ENCODE results near the gene DHX58. TPM values are rescaled to one million over a fixed set of nuclear protein-coding genes. Genes with fewer than 3 reads are reported as not detected.

Gene DHX58
- total and polyA plus RNA-seq, 2 donors (not counting 3 experiments of a cell fraction or from before 2014, with no cell fraction given) = 3.1 to 9.0 TPM

- no peak overlapping the region for H2AFZ ChIP-seq (ENCODE audit: low read depth, low read length)
- no peaks in the 10 kb centered on the region for H3K36me3 ChIP-seq (ENCODE audit: control insufficient read depth in 2 of 2, extremely low read depth in 1 of 2, insufficient read depth in 2 of 2, low read length in 2 of 2)
- H3K4me1 ChIP-seq (ENCODE audit: control insufficient read depth, extremely low read depth, insufficient read depth, low read length) = no peaks in the 10 kb centered on the region
- no peaks in the 10 kb centered on the region for H3K9me3 ChIP-seq (replicated peaks; ENCODE audit: control insufficient read depth, insufficient read depth, low read length)
- H3K9me1 ChIP-seq (replicated peaks; ENCODE audit: control insufficient read depth, extremely low read depth, insufficient read depth, low read length) = no peaks in the 10 kb centered on the region
- H3K27ac ChIP-seq (ENCODE audit: insufficient read depth, low read depth, low read length) = no peak overlapping the region
- TF ChIP-seq POLR2A (IDR thresholded peaks at IDR 0.05; ENCODE audit: low read depth, low read length) (no peak), JUN (IDR thresholded peaks at IDR 0.05; ENCODE audit: borderline replicate concordance, insufficient read depth, insufficient read length, low read depth) (no peak), MYC (IDR thresholded peaks at IDR 0.05; ENCODE audit: low read depth, low read length) (no peak), GATA2 (IDR thresholded peaks at IDR 0.05; ENCODE audit: insufficient read depth, insufficient read length, low read depth, low read length) (no peak), CTCF (IDR thresholded peaks at IDR 0.05; ENCODE audit: extremely low read depth in 1 of 2, insufficient read depth in 1 of 2, low read depth in 1 of 2, low read length in 2 of 2) (no peak)
- DNase-seq (ENCODE audit: low read depth, low spot score) (no peak), FAIRE-seq (no peak)
- no peak overlapping the region for H3K4me2 ChIP-seq (ENCODE audit: insufficient read depth, low read length)
- H3K9ac ChIP-seq (replicated peaks; ENCODE audit: extremely low read depth, insufficient read depth, low read length) = no peak overlapping the region
- no peaks in the 10 kb centered on the region for H4K20me1 ChIP-seq (replicated peaks; ENCODE audit: control insufficient read depth, extremely low read depth, insufficient read depth, low read length)
- H3K79me2 ChIP-seq (ENCODE audit: control insufficient read depth, insufficient read depth, low read length) = no peaks in the 10 kb centered on the region
- intact Hi-C loops (cut with micrococcal nuclease) (no loop called here), dilution Hi-C loops (cut with MboI; ENCODE audit: extremely low pct_ligation_motif_present, low sequenced_read_pairs) (no loop called here)
- no peak overlapping the region for H3K4me3 ChIP-seq (replicated peaks in 1 of 3; ENCODE audit: insufficient read depth in 1 of 3, low read depth in 1 of 3, low read length in 3 of 3)
- no TSS peak for BruUV-seq (replicated peaks)
- POLR2A ChIA-PET = no interaction called here
- peaks cover 22% of the 10 kb centered on the region in 2 experiments for H3K27me3 ChIP-seq (ENCODE audit: control insufficient read depth in 2 of 2, insufficient read depth in 2 of 2, low read length in 2 of 2)
- CTCF ChIA-PET = interaction anchor here (1.1 to 1.2 kb wide), 2 partner anchors 9 to 10 kb away, joined by 3 to 4 read pairs; no protein-coding TSS in a partner anchor
Observed at GRCh38 chr17:42058063-42058462, 54.5 kb downstream of the DHX58 start.

- no peak overlapping the region for H2AFZ ChIP-seq (ENCODE audit: low read depth, low read length)
- intact Hi-C loops (cut with micrococcal nuclease) = no loop called here
- no peak for DNase-seq (ENCODE audit: low read depth, low spot score)
- TF ChIP-seq FOS (IDR thresholded peaks at IDR 0.05; ENCODE audit: borderline replicate concordance, insufficient read depth, low read length) (no peak), EZH2 (IDR thresholded peaks at IDR 0.05; ENCODE audit: borderline replicate concordance, low read depth, low read length, severe bottlenecking) (no peak), JUN (IDR thresholded peaks at IDR 0.05; ENCODE audit: borderline replicate concordance, insufficient read depth, insufficient read length, low read depth) (no peak), GATA2 (IDR thresholded peaks at IDR 0.05; ENCODE audit: insufficient read depth, insufficient read length, low read depth, low read length) (no peak), CTCF (IDR thresholded peaks at IDR 0.05; ENCODE audit: extremely low read depth in 1 of 2, insufficient read depth in 1 of 2, low read depth in 1 of 2, low read length in 2 of 2) (no peak), MYC (IDR thresholded peaks at IDR 0.05; ENCODE audit: low read depth, low read length) (no peak), POLR2A (IDR thresholded peaks at IDR 0.05; ENCODE audit: low read depth, low read length) (no peak), MAX (IDR thresholded peaks at IDR 0.05; ENCODE audit: insufficient read depth, insufficient read length) (no peak), POLR2AphosphoS5 (IDR thresholded peaks at IDR 0.05; ENCODE audit: insufficient read depth, low read depth, low read length) (no peak)
- no peaks in the 10 kb centered on the region for H4K20me1 ChIP-seq (replicated peaks; ENCODE audit: control insufficient read depth, extremely low read depth, insufficient read depth, low read length)
- no peak overlapping the region for H3K9ac ChIP-seq (replicated peaks; ENCODE audit: extremely low read depth, insufficient read depth, low read length)
- H3K9me1 ChIP-seq (replicated peaks; ENCODE audit: control insufficient read depth, extremely low read depth, insufficient read depth, low read length) = no peaks in the 10 kb centered on the region
- ChIA-PET POLR2A (no interaction called here), CTCF (interaction anchor here (0.8 to 2.3 kb wide), 4 partner anchors 9 to 45 kb away, joined by 4 to 14 read pairs (median 7); partner anchors contain the start of gene NKIRAS2)
- no peak overlapping the region for H3K4me3 ChIP-seq (replicated peaks in 1 of 3; ENCODE audit: insufficient read depth in 1 of 3, low read depth in 1 of 3, low read length in 3 of 3)
- H3K36me3 ChIP-seq (ENCODE audit: control insufficient read depth in 2 of 2, extremely low read depth in 1 of 2, insufficient read depth in 2 of 2, low read length in 2 of 2) = no peaks in the 10 kb centered on the region
- H3K4me1 ChIP-seq (ENCODE audit: control insufficient read depth, extremely low read depth, insufficient read depth, low read length) = no peaks in the 10 kb centered on the region
- dilution Hi-C loops (cut with MboI; ENCODE audit: extremely low pct_ligation_motif_present, low sequenced_read_pairs) = no loop called here
- H3K79me2 ChIP-seq (ENCODE audit: control insufficient read depth, insufficient read depth, low read length) = no peaks in the 10 kb centered on the region
- H3K27me3 ChIP-seq (ENCODE audit: control insufficient read depth in 2 of 2, insufficient read depth in 2 of 2, low read length in 2 of 2) = peaks cover 28 to 29% of the 10 kb centered on the region in 2 experiments
- no peaks in the 10 kb centered on the region for H3K9me3 ChIP-seq (replicated peaks; ENCODE audit: control insufficient read depth, insufficient read depth, low read length)
- BruUV-seq (replicated peaks) = no TSS peak
- H3K4me2 ChIP-seq (ENCODE audit: insufficient read depth, low read length) = no peak overlapping the region
- FAIRE-seq = no peak
- no peak overlapping the region for H3K27ac ChIP-seq (ENCODE audit: insufficient read depth, low read depth, low read length)
Observed at GRCh38 chr17:42056635-42057034, 55.9 kb downstream of the DHX58 start.

Data from endothelial cell of umbilical vein (primary cell).